Endothelial cell of umbilical vein (primary cell): Measurements from ENCODE around the gene ZNF652. TPM values are rescaled to one million over a fixed set of nuclear protein-coding genes. Genes with fewer than 3 reads are reported as not detected.

ENCODE experiments used
- BruUV-seq: library from RNA; stranded (reverse); fragments of 400-500 nt; replicated peaks from 2 replicates; lab custom pipeline; 2021; lab: Mats Ljungman, UMichigan
- CTCF ChIA-PET: fragments of 300-600, 350-600 bp; sonication (Branson Sonifier 250); formaldehyde crosslinking; loops from one replicate; lab custom pipeline; 2021; ENCODE audit warnings: antibody characterized with exemption, inconsistent platforms; lab: Charles Lee
- POLR2A ChIA-PET: fragments of 300-600, 350-600 bp; sonication (Branson Sonifier 250); formaldehyde crosslinking; loops from one replicate; lab custom pipeline; 2021; ENCODE audit warnings: antibody characterized with exemption, inconsistent platforms; lab: Charles Lee
- DNase-seq: peaks from one replicate; pipeline ENCODE4 v3.0.0-alpha.2; 2011; ENCODE audit warnings: low read depth, low spot score
- FAIRE-seq: peaks from 2 replicates; lab custom pipeline; 2011; peaks lifted over from hg19 to GRCh38; lab: Jason Lieb, UNC
- H2AFZ ChIP-seq: 2 replicates; pipeline ENCODE4 v1.6.0; 2012; ENCODE audit warnings: low read depth, low read length, control low read depth, inconsistent platforms
- H3K27ac ChIP-seq: 2 replicates; pipeline ENCODE4 v1.5.1; 2011; ENCODE audit warnings: low read depth, mild to moderate bottlenecking, control low read depth, low read length, moderate library complexity; ENCODE audit not compliant: insufficient read depth
- H3K27me3 ChIP-seq, 2 experiments: 2 replicates each; pipeline versions ENCODE4 v1.6.0 to v1.6.1; 2011; ENCODE audit warnings: low read length in 2 of 2, mixed read lengths in 1 of 2; ENCODE audit not compliant: control insufficient read depth in 2 of 2, insufficient read depth in 2 of 2
- H3K36me3 ChIP-seq, 2 experiments: 2 replicates in 1 of 2; 3 replicates in 1 of 2; pipeline ENCODE4 v1.5.1; 2011; ENCODE audit warnings: low read length in 2 of 2, mild to moderate bottlenecking in 1 of 2, moderate library complexity in 1 of 2; ENCODE audit not compliant: control insufficient read depth in 2 of 2, insufficient read depth in 2 of 2; ENCODE audit errors: extremely low read depth in 1 of 2
- H3K4me1 ChIP-seq: 3 replicates; pipeline ENCODE4 v1.5.1; 2011; ENCODE audit warnings: mild to moderate bottlenecking, low read length; ENCODE audit not compliant: control insufficient read depth, insufficient read depth; ENCODE audit errors: extremely low read depth
- H3K4me2 ChIP-seq: 2 replicates; pipeline ENCODE4 v1.6.1; 2011; ENCODE audit warnings: low read length, control low read depth, mixed read lengths; ENCODE audit not compliant: insufficient read depth
- H3K4me3 ChIP-seq, 3 experiments: fragments of 200-600 bp in 1 of 3; sonication (generic), shearing (Covaris generic) in 1 of 3; replicated peaks in 1 of 3; 2 replicates each; pipeline ENCODE4 v1.5.1; 2011 to 2016; ENCODE audit warnings: control low read depth in 3 of 3, low read length in 3 of 3, mild to moderate bottlenecking in 2 of 3, inconsistent platforms in 1 of 3, low read depth in 1 of 3, moderate library complexity in 1 of 3; ENCODE audit not compliant: insufficient read depth in 1 of 3
- H3K79me2 ChIP-seq: 2 replicates; pipeline ENCODE4 v1.6.0; 2012; ENCODE audit warnings: low read length, inconsistent platforms; ENCODE audit not compliant: control insufficient read depth, insufficient read depth
- H3K9ac ChIP-seq: replicated peaks from 2 replicates; pipeline ENCODE3; 2011; ENCODE audit warnings: low read length, control low read depth; ENCODE audit not compliant: insufficient read depth; ENCODE audit errors: extremely low read depth
- H3K9me1 ChIP-seq: replicated peaks from 3 replicates; pipeline ENCODE4 v1.6.0; 2011; ENCODE audit warnings: mild to moderate bottlenecking, low read length; ENCODE audit not compliant: control insufficient read depth, insufficient read depth; ENCODE audit errors: extremely low read depth
- H3K9me3 ChIP-seq: replicated peaks from 2 replicates; pipeline ENCODE4 v1.5.1; 2012; ENCODE audit warnings: low read length, inconsistent platforms; ENCODE audit not compliant: control insufficient read depth, insufficient read depth
- H4K20me1 ChIP-seq: replicated peaks from 2 replicates; pipeline ENCODE3; 2011; ENCODE audit warnings: mild to moderate bottlenecking, low read length; ENCODE audit not compliant: control insufficient read depth, insufficient read depth; ENCODE audit errors: extremely low read depth
- CTCF ChIP-seq, 2 donors: IDR thresholded peaks; 1 replicate in 1 of 2; 2 replicates in 1 of 2; pipeline ENCODE4 v1.5.1; 2011; ENCODE audit warnings: low read length in 2 of 2, mild to moderate bottlenecking in 2 of 2, moderate library complexity in 2 of 2, control low read depth in 1 of 2, inconsistent platforms in 1 of 2, low read depth in 1 of 2; ENCODE audit not compliant: insufficient read depth in 1 of 2; ENCODE audit errors: extremely low read depth in 1 of 2
- EZH2 ChIP-seq: IDR thresholded peaks from 2 replicates; pipeline ENCODE4 v1.6.1; 2012; ENCODE audit warnings: borderline replicate concordance, low read depth, mild to moderate bottlenecking, moderate library complexity, low read length, inconsistent platforms; ENCODE audit not compliant: severe bottlenecking
- FOS ChIP-seq: IDR thresholded peaks from 2 replicates; pipeline ENCODE4 v1.6.1; 2011; ENCODE audit warnings: mild to moderate bottlenecking, low read length, moderate library complexity, borderline replicate concordance; ENCODE audit not compliant: insufficient read depth
- GATA2 ChIP-seq: IDR thresholded peaks from 2 replicates; pipeline ENCODE4 v1.7.0; 2011; ENCODE audit warnings: low read depth, mild to moderate bottlenecking, moderate library complexity, mixed read lengths, low read length; ENCODE audit not compliant: insufficient read length, insufficient read depth
- JUN ChIP-seq: IDR thresholded peaks from 2 replicates; pipeline ENCODE4 v1.6.1; 2011; ENCODE audit warnings: borderline replicate concordance, low read depth; ENCODE audit not compliant: insufficient read length, insufficient read depth
- MAX ChIP-seq: IDR thresholded peaks from 2 replicates; pipeline ENCODE4 v1.6.1; 2011; ENCODE audit not compliant: insufficient read depth, insufficient read length
- MYC ChIP-seq: IDR thresholded peaks from one replicate; pipeline ENCODE4 v1.6.1; 2011; ENCODE audit warnings: mild to moderate bottlenecking, low read depth, low read length
- POLR2A ChIP-seq: IDR thresholded peaks from 2 replicates; pipeline ENCODE4 v1.6.1; 2012; ENCODE audit warnings: low read depth, mild to moderate bottlenecking, control low read depth, low read length
- POLR2AphosphoS5 ChIP-seq: IDR thresholded peaks from 2 replicates; pipeline ENCODE4 v1.6.1; 2012; ENCODE audit warnings: low read depth, mild to moderate bottlenecking, control low read depth, low read length, moderate library complexity; ENCODE audit not compliant: insufficient read depth
- dilution Hi-C: fragments of 300-500 bp; cut with MboI; formaldehyde crosslinking; loops from one replicate; pipeline ENCODE4 v1.15.0; 2019; ENCODE audit warnings: low sequenced_read_pairs; ENCODE audit not compliant: extremely low pct_ligation_motif_present
- intact Hi-C: fragments of 100-400 bp; cut with micrococcal nuclease; formaldehyde crosslinking; loops from one replicate; pipeline ENCODE4 v1.10.0; 2022
- polyA plus RNA-seq, 4 experiments: library from polyadenylated mRNA; depleted of rRNA in 3 of 4; stranded (reverse) in 3 of 4; unstranded in 1 of 4; fragments of >200 nt; gene quantifications; 2 replicates each; pipeline versions ENCODE4 v1.2.1 to v1.2.3, GENCODE V29; 2011 to 2012; ENCODE audit warnings: missing spikeins in 1 of 4
- total RNA-seq: library from RNA; stranded (reverse); gene quantifications from 2 replicates; pipeline ENCODE4 v1.2.3, GENCODE V29; 2021

Gene ZNF652
- total and polyA plus RNA-seq, 2 donors (not counting 3 experiments of a cell fraction or from before 2014, with no cell fraction given): 6.1 to 18.6 TPM

GRCh38 chr17:49404361-49404760 lies 42.3 kb upstream of the ZNF652 start:
- intact Hi-C loops: no loop called here
- Histone ChIP-seq H3K27me3 (no peaks in the 10 kb centered on the region), H3K4me3 (no peak overlapping the region), H3K36me3 (peaks cover 25 to 41% of the 10 kb centered on the region in 2 experiments), H2AFZ (no peak overlapping the region), H3K9ac (no peak overlapping the region), H3K27ac (no peak overlapping the region), H3K9me1 (no peaks in the 10 kb centered on the region), H4K20me1 (no peaks in the 10 kb centered on the region), H3K79me2 (no peaks in the 10 kb centered on the region), H3K4me2 (no peak overlapping the region), H3K9me3 (no peaks in the 10 kb centered on the region), H3K4me1 (no peaks in the 10 kb centered on the region)
- ChIA-PET CTCF (no interaction called here), POLR2A (no interaction called here)
- no peak for DNase-seq
- FAIRE-seq: no peak
- TSS peak; percentile 21 for BruUV-seq
- no peak for TF ChIP-seq CTCF (IDR thresholded peaks at IDR 0.05; ENCODE audit: extremely low read depth in 1 of 2, insufficient read depth in 1 of 2, low read depth in 1 of 2, low read length in 2 of 2)
- TF ChIP-seq EZH2: no peak
- no peak for TF ChIP-seq FOS
- no peak for TF ChIP-seq MAX
- TF ChIP-seq POLR2A: no peak
- no peak for TF ChIP-seq JUN
- TF ChIP-seq MYC: no peak
- no peak for TF ChIP-seq POLR2AphosphoS5
- no peak for TF ChIP-seq GATA2
- dilution Hi-C loops: no loop called here
